PFSK-1 (cell line): ENCODE data around the gene ATP8B4.

Source experiments
- FOXP2 ChIP-seq: optimal IDR thresholded peaks from 2 replicates; pipeline ENCODE3; 2011; ENCODE audit warnings: borderline replicate concordance, control low read depth, inconsistent platforms; ENCODE audit not compliant: insufficient read depth; ENCODE audit errors: extremely low read length, extremely low read depth
- POLR2AphosphoS5 ChIP-seq: IDR thresholded peaks from 2 replicates; pipeline ENCODE4 v1.6.1; 2012; ENCODE audit warnings: low read depth, mild to moderate bottlenecking, control low read depth, low read length, moderate library complexity
- REST ChIP-seq, 2 experiments: IDR thresholded peaks; 2 replicates each; pipeline versions ENCODE4 v1.6.1 to v1.8.0; 2011 to 2012; ENCODE audit warnings: low read depth in 2 of 2, low read length in 2 of 2, control low read depth in 1 of 2, inconsistent platforms in 1 of 2, mild to moderate bottlenecking in 1 of 2, moderate library complexity in 1 of 2; ENCODE audit not compliant: insufficient read depth in 1 of 2
- TAF1 ChIP-seq: IDR thresholded peaks from 2 replicates; pipeline ENCODE4 v1.6.1; 2012; ENCODE audit warnings: low read length, control low read depth, borderline replicate concordance; ENCODE audit not compliant: insufficient read depth

GRCh38 chr15:50044904-50045303 lies 74.1 kb downstream of the ATP8B4 start:
- no peak for TF ChIP-seq POLR2AphosphoS5
- TF ChIP-seq REST (IDR thresholded peaks at IDR 0.05; ENCODE audit: insufficient read depth in 1 of 2, low read depth in 2 of 2, low read length in 2 of 2), result no peak
- TF ChIP-seq FOXP2, result no peak
- TF ChIP-seq TAF1, result no peak
